HG02973 (cell line): Measurements from ENCODE around the gene SRSF4.
A peak's percentile ranks its signal among the peaks of the same experiment; 100 is the strongest.
"Not testable (repeated sequence)": the region's sequence is repeated elsewhere in the genome, so short reads cannot be mapped to it uniquely, and the experiment has no call there.

Experiments
- ATAC-seq: cut with Tn5 transposase; IDR thresholded peaks from one replicate; pipeline ENCODE4 v1.9.1; 2021; ENCODE audit warnings: moderate library complexity; ENCODE audit not compliant: unreplicated experiment

The SRSF4 gene

DNA sequence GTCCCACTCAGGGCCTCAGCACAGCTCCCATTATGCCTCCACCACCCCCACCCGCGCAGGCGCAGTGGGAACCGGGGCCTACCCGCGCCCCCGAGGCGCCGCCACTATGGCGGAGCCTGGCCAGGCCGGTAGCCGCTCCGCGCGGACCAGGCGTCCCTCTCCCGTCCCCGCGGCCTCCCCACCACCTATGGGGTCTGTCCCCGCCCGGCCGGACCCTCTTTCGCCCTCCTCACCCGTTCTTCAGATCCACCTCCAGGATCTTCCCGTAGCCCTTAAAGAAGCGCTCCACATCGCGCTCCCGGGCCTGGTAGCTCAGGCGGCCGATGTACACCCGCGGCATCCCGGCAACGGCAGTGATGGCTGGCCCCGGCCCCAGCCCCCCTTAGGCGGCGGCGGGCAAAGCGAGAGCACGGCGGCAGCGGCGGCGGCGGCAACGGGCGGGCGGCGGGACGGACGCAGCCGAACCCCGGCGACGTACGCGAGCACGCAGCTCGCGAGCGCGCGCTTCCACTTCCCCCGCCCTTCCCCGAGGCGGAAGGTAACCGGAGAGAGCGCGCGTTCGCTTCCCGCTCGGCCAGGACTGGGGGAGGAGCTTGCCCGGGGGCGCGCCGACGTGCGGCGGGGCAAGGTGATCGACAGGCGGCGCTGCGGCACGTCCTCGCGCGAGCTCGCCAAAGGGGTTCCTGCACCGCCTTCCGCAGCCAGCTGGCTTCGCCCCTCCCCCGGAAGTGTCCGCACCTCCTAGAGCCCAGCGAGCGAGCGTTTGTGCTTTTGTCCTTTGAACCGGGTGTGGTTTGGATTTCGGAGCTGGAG, at the start of gene SRSF4:
Gene SRSF4 (minus strand): TSS at position 488 of the 813 bp plus-strand sequence. CDS start 148 bp downstream, at position 340.
- peak; percentile 86 for ATAC-seq

DNA sequence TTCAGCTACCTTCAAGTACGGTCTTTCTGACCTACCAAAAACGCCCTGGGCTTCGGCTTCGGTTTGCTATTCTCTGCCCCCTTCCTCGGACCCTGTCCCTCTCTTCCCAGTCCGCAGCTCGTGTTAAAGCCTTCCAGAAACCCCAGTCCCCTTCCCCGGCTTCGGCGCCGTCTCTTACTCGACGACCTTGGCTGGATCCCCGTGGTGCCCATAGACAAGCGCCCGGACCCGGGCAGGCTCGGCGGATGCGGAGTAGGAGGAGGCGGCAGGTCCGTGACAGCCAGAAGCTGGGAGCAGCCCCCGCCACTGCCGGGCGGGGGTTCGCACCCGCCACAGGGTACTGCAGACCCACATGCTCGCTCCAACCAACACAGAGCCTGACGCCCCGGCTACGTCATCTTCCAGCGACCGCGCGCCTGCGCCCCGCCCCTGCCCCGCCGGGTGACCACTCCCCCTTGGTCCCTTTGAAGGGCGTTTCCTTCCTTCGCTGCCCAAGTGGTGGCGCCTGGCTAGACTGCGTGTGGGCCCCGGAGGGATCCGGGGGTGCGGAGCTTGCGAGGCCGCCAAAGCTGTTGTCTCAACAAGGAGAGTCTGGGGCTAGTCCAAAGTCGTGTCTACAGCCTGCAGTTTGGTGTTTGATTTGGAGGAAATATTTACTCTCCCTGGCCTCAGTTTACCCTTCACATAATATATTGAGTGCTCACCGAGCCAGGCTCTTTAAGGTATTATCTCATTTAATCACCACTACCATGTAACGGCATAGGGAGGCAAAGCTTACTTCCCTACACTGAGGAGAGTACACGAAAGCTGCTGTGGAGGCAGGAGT, 49.1 kb upstream of the SRSF4 start, which contains the start of gene MECR:
Gene MECR (minus strand): TSS at position 382 of the 826 bp plus-strand sequence. CDS start 28 bp downstream, at position 354.
- peak; percentile 86 for ATAC-seq

DNA sequence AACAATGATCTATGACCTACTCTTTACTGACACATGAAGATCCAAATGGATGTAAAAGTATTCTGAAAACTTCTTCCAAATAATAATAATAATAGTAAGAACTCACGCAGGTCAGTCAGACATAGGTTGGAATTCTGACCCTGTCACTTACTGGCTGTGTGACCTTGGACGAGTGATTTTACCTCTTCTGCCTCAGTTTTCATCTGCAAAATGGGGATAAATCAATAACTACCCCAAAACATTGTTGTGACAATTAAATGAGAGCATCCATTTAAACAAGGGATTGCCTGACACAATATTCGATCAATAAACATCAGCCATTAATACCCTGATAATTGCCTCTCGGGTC, 48.5 kb upstream of the SRSF4 start:
- ATAC-seq: no peak

DNA sequence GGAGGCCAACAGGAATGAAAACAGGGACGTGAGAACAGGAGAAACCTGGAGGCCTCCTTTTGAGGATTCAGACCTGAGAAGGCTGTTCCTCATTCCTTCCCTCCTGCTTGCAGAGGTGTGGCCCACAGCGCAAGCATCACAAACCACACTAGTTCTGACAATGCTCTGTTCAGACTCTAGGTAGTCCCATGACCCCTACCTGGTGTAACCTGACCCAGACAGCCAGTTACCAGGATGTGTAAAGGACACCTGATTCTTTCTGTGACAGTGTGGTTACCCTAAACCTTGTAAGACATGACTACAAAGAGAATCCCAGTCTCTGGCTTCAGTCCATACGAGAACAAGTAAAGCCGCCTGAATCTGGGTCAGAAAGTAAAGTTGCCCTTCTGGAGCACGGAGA, 45.8 kb upstream of the SRSF4 start:
- ATAC-seq: no peak

DNA sequence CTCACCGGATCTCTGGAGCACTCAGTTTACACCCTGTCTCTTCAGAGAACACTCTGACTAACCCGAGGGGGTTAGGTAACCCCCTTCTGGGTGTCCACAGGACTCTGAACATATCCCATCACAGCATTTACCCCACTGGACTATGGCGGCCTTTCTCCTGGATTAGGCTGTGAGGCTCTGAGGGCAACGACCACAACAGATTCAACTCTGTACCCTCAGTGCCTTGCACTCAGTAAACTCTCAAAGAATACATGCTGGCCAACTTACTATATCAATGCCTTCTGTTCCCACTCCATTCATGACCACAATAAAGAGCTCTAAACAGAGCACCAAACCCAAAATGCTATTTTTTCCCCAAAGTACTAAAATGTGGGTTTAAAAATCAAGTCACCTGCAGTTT, 43.7 kb upstream of the SRSF4 start:
- ATAC-seq: no peak

DNA sequence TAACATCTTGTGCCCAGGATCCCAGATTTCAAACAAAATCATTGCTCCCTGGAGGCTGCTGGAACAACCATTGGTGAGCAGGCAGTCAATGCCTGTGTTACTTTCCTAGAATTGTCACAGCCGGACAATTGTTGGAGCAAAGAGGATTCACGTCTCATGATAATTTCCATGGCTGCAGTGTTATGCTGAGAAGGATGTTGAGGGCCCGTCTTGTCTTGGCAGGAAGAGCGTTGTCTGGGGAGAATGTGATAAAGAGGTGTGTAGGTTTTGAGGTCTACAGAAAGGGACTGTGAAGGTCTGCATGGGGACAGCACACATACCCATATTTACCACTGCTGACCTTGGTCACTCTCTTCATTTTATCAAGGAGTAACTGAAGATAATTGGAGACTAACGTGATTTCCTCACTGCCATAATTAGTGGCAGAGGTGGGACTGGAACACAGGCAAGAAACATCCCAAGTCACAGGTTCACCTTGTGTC, 42.7 kb upstream of the SRSF4 start:
- no peak for ATAC-seq

DNA sequence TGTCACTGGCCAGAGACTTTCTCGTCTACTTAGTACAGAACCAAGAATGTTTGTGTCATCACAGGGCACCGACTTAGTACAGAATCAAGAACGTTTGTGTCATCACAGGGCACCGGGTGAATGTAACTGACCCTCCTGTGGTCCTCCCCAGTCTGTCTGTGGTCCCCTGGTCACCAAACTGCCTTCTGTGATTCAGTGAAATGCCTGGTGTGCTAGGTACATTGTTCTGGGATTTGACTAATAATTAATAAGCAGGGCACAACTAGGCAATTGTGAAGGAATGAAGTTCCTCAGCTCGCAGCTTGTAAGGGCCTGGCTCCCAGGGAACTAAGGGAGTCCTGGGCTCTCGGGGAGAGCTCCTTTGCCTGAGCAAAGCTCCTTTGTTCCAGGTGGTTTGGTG, 41.8 kb upstream of the SRSF4 start:
- no peak for ATAC-seq

DNA sequence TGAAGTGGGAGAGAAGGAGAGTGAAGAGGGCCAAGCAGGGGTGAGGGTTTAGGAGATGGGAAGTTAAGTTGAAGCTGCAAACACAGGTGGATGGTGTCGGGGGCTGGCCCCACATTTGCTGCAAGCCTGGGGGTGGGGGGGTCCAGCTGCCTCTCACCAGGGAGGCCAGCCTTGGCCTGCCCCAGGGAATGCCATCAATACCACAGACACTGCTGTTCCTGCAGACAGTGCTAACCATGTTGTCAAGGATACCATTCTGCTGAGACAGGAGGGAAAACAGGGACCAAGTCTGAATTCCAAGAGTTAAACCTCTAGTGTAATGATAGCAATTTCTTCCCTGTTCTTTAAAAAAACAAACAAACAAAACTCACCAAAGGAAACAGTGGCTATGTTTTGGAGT, 41.0 kb upstream of the SRSF4 start:
- ATAC-seq: no peak

DNA sequence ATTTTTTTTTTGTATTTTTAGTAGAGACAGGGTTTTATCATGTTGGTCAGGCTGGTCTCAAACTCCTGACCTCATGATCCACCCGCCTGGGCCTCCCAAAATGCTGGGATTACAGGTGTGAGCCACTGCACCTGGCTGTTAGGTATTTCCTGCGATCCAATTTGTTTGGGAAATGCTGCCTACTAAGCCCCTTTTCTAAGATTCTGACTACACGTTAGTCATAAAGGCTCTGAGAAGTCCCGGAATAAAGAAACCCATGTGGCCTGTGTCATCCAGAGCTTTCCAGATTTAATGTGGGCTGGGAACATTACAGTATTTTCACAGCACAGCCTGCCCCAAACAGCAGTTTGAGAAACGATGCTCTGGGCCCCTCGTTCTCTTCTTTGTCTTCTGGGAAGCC, 40.6 kb upstream of the SRSF4 start:
- not testable (repeated sequence) for ATAC-seq

DNA sequence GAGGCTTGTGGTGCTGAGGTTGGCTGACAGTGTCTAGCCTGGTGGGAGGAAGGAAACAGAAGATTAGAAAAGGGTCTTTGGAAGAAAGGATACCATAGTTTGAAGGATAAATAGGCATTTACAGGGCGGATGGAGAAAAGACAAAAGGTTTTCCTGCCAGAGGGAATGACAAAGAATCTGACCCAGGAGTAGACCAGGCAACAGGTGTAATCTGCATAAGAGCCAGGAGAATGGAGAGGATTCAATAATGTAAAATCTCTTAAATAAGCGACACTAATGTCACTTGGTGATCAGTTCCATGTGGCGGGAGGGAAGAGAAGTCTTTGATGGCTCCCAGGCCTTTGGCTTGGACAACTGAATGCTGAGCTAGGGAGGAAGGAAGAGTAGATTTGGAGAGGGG, 39.6 kb upstream of the SRSF4 start:
- ATAC-seq: no peak

DNA sequence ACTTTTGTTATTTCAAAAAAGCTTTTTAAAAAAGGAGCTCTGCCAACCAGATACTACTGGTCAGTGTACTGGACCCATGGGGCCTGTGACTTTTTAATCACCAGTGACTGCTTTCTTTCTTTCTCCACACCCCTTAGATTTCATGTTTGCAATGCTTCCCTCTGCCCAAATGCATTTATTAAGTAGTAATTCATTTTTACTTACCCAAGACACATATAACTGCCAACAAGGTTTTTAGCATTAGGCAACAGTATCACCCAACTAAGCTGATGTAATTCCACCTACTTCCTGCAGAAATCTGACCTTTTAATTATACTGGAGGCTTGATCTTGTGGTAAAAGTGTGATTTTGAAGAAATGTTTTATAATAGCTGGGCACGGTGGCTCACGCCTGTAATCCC, 36.5 kb upstream of the SRSF4 start:
- ATAC-seq: no peak

DNA sequence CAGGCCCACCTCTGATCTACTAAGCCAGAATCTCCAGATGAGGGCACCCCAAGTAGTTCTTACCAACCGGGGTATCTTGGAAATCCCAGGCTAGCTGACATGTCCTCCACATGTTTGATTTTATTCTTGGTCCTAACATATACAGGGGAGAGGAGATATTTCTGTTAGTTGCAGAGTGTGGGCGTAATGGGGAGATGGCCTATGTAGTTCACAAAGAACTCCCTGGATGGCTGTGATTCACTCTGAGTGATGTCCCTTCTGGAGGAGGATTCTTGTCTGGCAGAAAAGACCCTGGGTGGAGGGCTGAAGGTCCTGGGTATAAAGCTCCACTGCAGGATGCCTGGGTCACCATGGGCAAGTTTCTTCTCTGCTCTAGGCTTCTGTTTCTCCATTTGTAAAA, 35.9 kb upstream of the SRSF4 start:
- ATAC-seq: no peak

DNA sequence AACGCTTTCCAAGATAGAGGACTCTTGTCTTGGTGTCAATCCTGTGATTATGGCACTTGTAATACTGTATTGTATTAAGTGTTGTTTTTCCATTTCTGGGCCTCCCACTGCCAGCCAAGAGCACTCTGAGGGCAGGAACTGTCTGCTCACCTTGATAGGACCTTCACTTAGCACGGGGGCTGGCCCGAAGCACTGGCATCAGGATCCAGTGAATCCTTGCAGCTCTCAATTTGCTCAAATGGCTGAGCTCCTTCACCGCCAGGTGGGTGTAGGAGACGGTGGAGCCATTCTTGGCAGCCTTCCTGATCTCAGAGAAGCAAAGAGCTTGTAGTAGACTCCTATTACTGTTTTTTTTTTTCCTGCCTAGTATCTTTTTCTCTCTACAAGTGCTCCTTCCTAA, 31.4 kb upstream of the SRSF4 start:
- no peak for ATAC-seq

DNA sequence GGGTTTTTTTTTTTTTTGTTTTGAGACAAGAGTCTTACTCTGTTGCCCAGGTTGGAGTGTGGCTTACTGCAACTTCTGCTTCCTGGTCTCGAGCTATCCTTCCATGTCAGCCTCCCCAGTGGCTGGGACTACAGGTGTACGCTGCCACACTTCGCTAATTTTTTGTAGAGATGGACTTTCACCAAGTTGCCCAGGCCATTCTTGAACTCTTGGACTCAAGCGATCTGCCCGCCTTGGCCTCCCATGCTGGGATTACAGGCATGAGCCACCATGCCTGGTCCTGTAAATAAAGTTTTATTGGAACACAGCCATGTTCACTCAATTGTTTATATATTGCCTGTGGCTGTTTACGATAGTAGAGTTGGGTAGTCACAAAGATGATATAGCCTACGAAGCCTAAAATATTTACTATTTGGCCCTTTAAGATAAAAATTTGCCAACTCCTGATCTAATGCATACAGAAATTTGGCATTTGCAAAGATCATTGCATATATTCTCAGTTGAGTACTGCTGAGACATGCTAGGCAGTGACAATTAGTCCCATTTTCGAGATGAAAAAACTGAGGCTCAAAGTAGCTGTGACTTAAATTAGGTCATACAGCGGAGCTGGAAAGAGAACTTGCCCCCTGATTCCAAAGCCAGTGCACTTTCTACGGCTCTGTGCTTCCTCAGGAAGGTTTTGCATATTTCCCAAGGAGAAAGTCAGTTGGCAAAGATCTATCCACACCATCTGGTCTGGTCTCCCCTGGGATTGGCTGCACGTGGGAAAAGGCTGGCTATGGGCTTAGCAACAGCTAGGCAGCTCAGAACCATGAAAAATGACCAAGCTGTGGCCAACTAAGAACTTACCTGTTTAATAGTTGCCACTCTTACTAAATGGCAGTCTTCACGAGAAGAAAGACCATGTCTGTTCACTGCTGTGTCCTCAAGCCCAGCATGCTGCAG, 29.7 kb upstream of the SRSF4 start:
- ATAC-seq: no peak

DNA sequence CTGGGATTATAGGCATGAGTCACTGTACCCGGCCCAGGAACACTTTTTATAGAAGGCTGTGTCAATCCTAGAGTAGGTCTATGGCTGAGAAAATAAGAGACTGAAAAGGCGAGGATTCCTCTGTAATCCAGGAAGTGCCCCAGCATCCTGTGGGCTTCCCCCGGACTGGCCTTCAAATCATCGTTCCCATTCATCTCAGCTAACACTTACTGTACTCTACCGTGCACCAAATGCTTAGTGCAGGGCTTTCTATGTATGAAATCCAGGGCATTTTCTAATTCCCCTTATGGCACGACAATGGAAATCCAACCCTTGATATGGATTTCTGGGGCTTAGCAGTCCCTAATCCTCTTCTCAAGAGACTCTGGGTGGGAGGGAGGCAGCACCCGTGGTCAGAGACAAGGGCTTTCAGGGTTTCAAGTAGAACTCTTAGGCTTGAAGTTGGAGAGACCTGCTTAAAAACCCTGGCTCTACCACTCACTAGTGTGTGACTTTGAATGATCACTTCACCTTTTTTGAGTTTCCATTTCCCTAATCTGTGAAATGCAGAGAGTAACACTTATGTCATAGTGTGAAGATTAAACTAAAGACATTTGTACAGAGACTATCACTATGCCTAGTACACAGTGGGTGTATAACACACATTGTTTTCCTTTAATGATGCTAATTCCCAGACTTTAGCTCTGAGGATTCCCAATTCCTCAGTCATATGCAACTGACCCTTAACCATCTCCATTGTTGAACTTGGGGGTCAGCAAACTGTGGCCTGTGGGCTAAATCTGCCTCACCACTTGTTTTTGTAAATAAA, 28.8 kb upstream of the SRSF4 start:
- ATAC-seq: no peak

DNA sequence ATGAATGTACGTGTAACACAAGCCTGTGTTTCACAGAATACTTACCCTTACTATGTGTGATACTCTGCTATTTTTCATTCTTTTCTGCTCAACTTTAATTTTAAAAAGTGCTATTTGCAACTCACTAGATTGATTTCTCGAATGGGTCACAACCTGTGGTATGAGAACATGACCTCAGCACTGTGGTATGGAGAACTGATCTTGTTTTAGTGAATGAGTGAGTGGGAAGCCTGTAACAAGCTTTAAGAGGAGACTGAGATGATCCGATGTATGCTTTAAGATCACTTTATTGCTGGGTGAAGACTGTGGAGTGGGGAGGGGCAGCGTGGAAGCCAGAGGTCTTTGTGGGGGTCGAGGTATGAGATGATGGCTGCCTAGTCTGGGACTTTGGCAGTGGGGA, 27.5 kb upstream of the SRSF4 start:
- no peak for ATAC-seq

DNA sequence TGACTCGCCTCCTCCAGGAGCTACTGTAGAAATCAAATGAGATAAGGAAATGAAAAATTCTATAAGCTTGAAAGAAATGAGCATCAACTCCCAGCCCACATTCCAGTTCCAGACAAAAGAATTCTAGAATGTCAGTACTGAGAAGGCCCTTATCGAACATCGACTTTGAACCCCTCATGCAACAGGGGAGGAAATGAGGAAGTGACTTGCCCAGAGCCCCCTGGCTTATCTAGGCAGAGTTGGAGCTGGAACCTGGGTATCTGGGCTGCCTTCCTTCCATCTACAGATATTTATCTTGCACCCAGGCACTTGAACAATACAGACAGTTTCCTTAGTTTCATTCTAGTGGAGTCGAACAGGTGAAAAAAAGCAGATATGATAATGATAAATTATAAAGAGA, 26.7 kb upstream of the SRSF4 start:
- no peak for ATAC-seq

DNA sequence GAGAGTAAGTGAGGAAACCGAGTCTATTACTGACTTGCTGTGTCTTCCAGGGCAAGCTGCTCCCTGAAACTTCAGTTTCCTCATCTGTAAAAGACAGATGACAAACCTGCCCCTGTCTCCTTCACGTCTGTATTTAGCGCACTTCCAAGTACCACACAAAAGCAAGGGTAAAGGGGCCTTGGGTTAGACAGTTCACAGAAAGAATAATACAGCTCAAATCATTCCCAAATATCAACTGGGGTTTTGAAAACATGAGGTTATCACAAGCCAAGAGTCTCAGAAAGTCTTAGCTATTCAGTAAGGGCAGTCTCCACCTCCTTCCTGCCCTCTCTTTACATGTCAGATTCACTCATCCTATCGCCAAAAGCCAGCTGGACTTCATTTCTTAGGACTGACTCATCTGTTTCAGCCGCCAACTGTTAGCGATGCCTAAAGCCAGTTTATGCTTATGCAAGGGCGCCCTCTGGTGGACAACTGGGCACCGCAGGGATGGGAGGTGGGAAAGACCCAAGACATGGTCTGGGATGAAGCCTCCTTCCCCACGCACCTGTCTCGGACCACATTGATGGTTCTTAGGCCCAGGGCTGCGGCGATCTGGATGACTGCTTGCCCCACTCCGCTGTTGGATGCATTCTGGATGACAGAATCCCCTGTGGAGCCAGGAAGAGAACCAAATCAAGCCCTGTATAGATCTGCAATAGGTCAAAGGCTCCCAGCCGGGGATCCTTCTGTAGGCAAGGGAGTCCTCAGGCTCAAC, 21.1 kb upstream of the SRSF4 start:
- peak; percentile 61 for ATAC-seq

DNA sequence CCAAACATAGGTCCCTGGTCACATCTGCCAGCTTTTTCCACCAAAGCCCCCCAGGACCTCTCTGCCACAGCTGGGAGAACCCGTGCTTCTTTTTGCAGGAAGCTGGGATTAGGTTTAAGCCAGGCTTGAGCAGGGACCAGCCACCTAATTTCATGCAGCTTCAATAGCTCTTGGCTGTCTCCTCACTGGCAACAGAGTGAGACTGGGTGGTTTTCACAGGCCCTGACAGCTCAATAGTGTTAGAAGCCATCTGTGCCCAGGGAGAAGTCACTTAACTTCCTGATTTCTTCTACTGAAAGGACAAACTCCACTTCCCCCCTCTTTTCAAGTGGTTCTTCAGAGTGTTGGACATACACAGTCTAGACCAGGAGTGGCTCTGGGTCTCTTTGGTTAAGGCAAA, 20.4 kb upstream of the SRSF4 start:
- no peak for ATAC-seq
